HepG2 (cell line): ENCODE results near the gene MFF.

Experiments used
- CBX5 ChIP-seq: sonication (generic); formaldehyde crosslinking; IDR thresholded peaks from 2 replicates; pipeline ENCODE4 v1.4.0; 2020; ENCODE audit warnings: missing genetic modification reagents, borderline replicate concordance
- FOXP1 ChIP-seq, 2 experiments: fragments of 450-650 bp in 1 of 2; IDR thresholded peaks; 2 replicates each; pipeline ENCODE4 v1.6.1; 2017 to 2018; ENCODE audit warnings: antibody characterized with exemption in 1 of 2
- KLF6 ChIP-seq: IDR thresholded peaks from 2 replicates; pipeline ENCODE4 v1.8.0; 2016; ENCODE audit warnings: missing biosample characterization, missing genetic modification reagents
- MAZ ChIP-seq, 2 experiments: sonication (generic) in 1 of 2; formaldehyde crosslinking in 1 of 2; IDR thresholded peaks; 2 replicates each; pipeline versions ENCODE4 v1.5.0 to v1.6.1; 2012 to 2020; ENCODE audit warnings: low read depth in 2 of 2, mild to moderate bottlenecking in 2 of 2, borderline replicate concordance in 1 of 2, improper control_type of control experiment in 1 of 2, low read length in 1 of 2, missing genetic modification reagents in 1 of 2, moderate library complexity in 1 of 2
- POLR2AphosphoS5 ChIP-seq: IDR thresholded peaks from 2 replicates; pipeline ENCODE4 v1.6.1; 2012; ENCODE audit warnings: low read depth, low read length
- RAD21 ChIP-seq: fragments of 450-650 bp; formaldehyde crosslinking; IDR thresholded peaks from 2 replicates; pipeline ENCODE4 v1.5.0; 2020; ENCODE audit warnings: mild to moderate bottlenecking
- SRF ChIP-seq: IDR thresholded peaks from 2 replicates; pipeline ENCODE4 v1.6.1; 2011; ENCODE audit warnings: mild to moderate bottlenecking, low read depth, low read length, moderate library complexity
- ZBTB1 ChIP-seq: sonication (generic); formaldehyde crosslinking; IDR thresholded peaks from 2 replicates; pipeline ENCODE4 v1.4.0; 2020; ENCODE audit warnings: missing genetic modification reagents, borderline replicate concordance
- ZNF44 ChIP-seq: sonication (generic); formaldehyde crosslinking; IDR thresholded peaks from 2 replicates; pipeline ENCODE4 v1.5.1; 2020; ENCODE audit warnings: mild to moderate bottlenecking, missing genetic modification reagents
- ZNF549 ChIP-seq: sonication (generic); formaldehyde crosslinking; IDR thresholded peaks from 2 replicates; pipeline ENCODE4 v1.5.0; 2020; ENCODE audit warnings: missing genetic modification reagents
- TF ChIP-seq, protein P1 (sequence below): sonication (generic); formaldehyde crosslinking; IDR thresholded peaks from 2 replicates; pipeline ENCODE4 v1.5.0; 2020; ENCODE audit warnings: mild to moderate bottlenecking, missing genetic modification reagents, moderate library complexity

- TF ChIP-seq, protein P1, sequence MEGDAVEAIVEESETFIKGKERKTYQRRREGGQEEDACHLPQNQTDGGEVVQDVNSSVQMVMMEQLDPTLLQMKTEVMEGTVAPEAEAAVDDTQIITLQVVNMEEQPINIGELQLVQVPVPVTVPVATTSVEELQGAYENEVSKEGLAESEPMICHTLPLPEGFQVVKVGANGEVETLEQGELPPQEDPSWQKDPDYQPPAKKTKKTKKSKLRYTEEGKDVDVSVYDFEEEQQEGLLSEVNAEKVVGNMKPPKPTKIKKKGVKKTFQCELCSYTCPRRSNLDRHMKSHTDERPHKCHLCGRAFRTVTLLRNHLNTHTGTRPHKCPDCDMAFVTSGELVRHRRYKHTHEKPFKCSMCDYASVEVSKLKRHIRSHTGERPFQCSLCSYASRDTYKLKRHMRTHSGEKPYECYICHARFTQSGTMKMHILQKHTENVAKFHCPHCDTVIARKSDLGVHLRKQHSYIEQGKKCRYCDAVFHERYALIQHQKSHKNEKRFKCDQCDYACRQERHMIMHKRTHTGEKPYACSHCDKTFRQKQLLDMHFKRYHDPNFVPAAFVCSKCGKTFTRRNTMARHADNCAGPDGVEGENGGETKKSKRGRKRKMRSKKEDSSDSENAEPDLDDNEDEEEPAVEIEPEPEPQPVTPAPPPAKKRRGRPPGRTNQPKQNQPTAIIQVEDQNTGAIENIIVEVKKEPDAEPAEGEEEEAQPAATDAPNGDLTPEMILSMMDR, result no peak
- TF ChIP-seq FOXP1 (IDR thresholded peaks at IDR 0.05) (no peak), FOXP1 (CRISPR knock-in tag; IDR thresholded peaks at IDR 0.05) (no peak), CBX5 (CRISPR knock-in tag) (no peak), ZBTB1 (no peak), SRF (no peak), POLR2AphosphoS5 (no peak), RAD21 (CRISPR knock-in tag) (no peak), ZNF44 (CRISPR knock-in tag) (no peak), KLF6 (CRISPR knock-in tag) (no peak), ZNF549 (CRISPR knock-in tag) (no peak), MAZ (IDR thresholded peaks at IDR 0.05; ENCODE audit: borderline replicate concordance, low read depth, low read length) (no peak), MAZ (CRISPR knock-in tag; IDR thresholded peaks at IDR 0.05; ENCODE audit: low read depth) (no peak)
Observed at GRCh38 chr2:227285741-227286236, 39.3 kb upstream of the MFF start.
